Measurements from ENCODE around the gene MYH15.

- TF ChIP-seq POLR2A (IDR thresholded peaks at IDR 0.05), result no peak
- no peak for TF ChIP-seq CTCF (IDR thresholded peaks at IDR 0.05)
- TF ChIP-seq EP300 (IDR thresholded peaks at IDR 0.05), result no peak
- no peak for TF ChIP-seq POLR2AphosphoS5 (IDR thresholded peaks at IDR 0.05)
Measured at GRCh38 chr3:108441071-108441507, 69.3 kb downstream of the MYH15 start.

Data from upper lobe of left lung (tissue), 4 donors.